Measurements from ENCODE around the gene ADAM17.

The ADAM17 gene

GRCh38 chr2:9565436-9566153 lies 10.0 kb upstream of the ADAM17 start:
- Histone ChIP-seq H3K4me3 (ENCODE audit: low read length) (no peak overlapping the region), H3K4me1 (ENCODE audit: low read length) (no peaks in the 10 kb centered on the region), H2AFZ (ENCODE audit: low read depth, low read length) (no peak overlapping the region), H3K9ac (ENCODE audit: low read length) (no peak overlapping the region), H3K27me3 (ENCODE audit: low read depth, low read length) (no peaks in the 10 kb centered on the region), H3K27ac (ENCODE audit: low read length) (no peak overlapping the region), H3K79me2 (ENCODE audit: low read length) (no peaks in the 10 kb centered on the region), H3K9me3 (ENCODE audit: insufficient read depth, low read length) (no peaks in the 10 kb centered on the region), H3K4me2 (ENCODE audit: low read length) (no peak overlapping the region), H4K20me1 (ENCODE audit: insufficient read depth, low read length) (no peaks in the 10 kb centered on the region), H3K36me3 (replicated peaks; ENCODE audit: low read depth, low read length) (no peaks in the 10 kb centered on the region)
- TF ChIP-seq CTCF (IDR thresholded peaks at IDR 0.05; ENCODE audit: low read depth, low read length) (no peak), EZH2phosphoT487 (IDR thresholded peaks at IDR 0.05; ENCODE audit: low read depth) (no peak)

GRCh38 chr2:9560628-9561027 lies 5.0 kb upstream of the ADAM17 start:
- Histone ChIP-seq H3K79me2 (ENCODE audit: low read length) (peaks cover 10% of the 10 kb centered on the region), H3K36me3 (replicated peaks; ENCODE audit: low read depth, low read length) (no peaks in the 10 kb centered on the region), H3K9ac (ENCODE audit: low read length) (no peak overlapping the region), H3K27ac (ENCODE audit: low read length) (no peak overlapping the region), H3K9me3 (ENCODE audit: insufficient read depth, low read length) (no peaks in the 10 kb centered on the region), H3K4me2 (ENCODE audit: low read length) (no peak overlapping the region), H3K27me3 (ENCODE audit: low read depth, low read length) (no peaks in the 10 kb centered on the region), H3K4me1 (ENCODE audit: low read length) (peaks cover 6% of the 10 kb centered on the region; the same call in 1 of the 2 replicates), H2AFZ (ENCODE audit: low read depth, low read length) (no peak overlapping the region), H4K20me1 (ENCODE audit: insufficient read depth, low read length) (no peaks in the 10 kb centered on the region), H3K4me3 (ENCODE audit: low read length) (no peak overlapping the region)
- no peak for TF ChIP-seq EZH2phosphoT487 (IDR thresholded peaks at IDR 0.05; ENCODE audit: low read depth)

- H3K9me3 ChIP-seq (ENCODE audit: insufficient read depth, low read length), result no peaks in the 10 kb centered on the region
- no peak overlapping the region for H3K4me2 ChIP-seq (ENCODE audit: low read length)
- H3K27ac ChIP-seq (ENCODE audit: low read length), result no peak overlapping the region
- H4K20me1 ChIP-seq (ENCODE audit: insufficient read depth, low read length), result no peaks in the 10 kb centered on the region
- no peak overlapping the region for H3K9ac ChIP-seq (ENCODE audit: low read length)
- H3K36me3 ChIP-seq (replicated peaks; ENCODE audit: low read depth, low read length), result no peaks in the 10 kb centered on the region
- no peak for TF ChIP-seq EZH2phosphoT487 (IDR thresholded peaks at IDR 0.05; ENCODE audit: low read depth)
- H3K4me3 ChIP-seq (ENCODE audit: low read length), result no peak overlapping the region
- no peaks in the 10 kb centered on the region for H3K27me3 ChIP-seq (ENCODE audit: low read depth, low read length)
- H3K4me1 ChIP-seq (ENCODE audit: low read length), result peaks cover 13% of the 10 kb centered on the region
- no peak overlapping the region for H2AFZ ChIP-seq (ENCODE audit: low read depth, low read length)
- H3K79me2 ChIP-seq (ENCODE audit: low read length), result peaks cover 25% of the 10 kb centered on the region
Measured at GRCh38 chr2:9558948-9559381, 3.3 kb upstream of the ADAM17 start.

- H3K36me3 ChIP-seq (replicated peaks; ENCODE audit: low read depth, low read length), result no peaks in the 10 kb centered on the region
- peaks cover 12% of the 10 kb centered on the region for H4K20me1 ChIP-seq (ENCODE audit: insufficient read depth, low read length)
- H3K4me3 ChIP-seq (ENCODE audit: low read length), result peak overlapping the region; percentile 97
- no peaks in the 10 kb centered on the region for H3K9me3 ChIP-seq (ENCODE audit: insufficient read depth, low read length)
- H3K27ac ChIP-seq (ENCODE audit: low read length), result peak overlapping the region; percentile 73
- H3K27me3 ChIP-seq (ENCODE audit: low read depth, low read length), result no peaks in the 10 kb centered on the region
- H3K79me2 ChIP-seq (ENCODE audit: low read length), result peaks cover 47% of the 10 kb centered on the region
- H3K4me2 ChIP-seq (ENCODE audit: low read length), result peak overlapping the region; percentile 87
- H3K9ac ChIP-seq (ENCODE audit: low read length), result peak overlapping the region; percentile 92
- no peak for TF ChIP-seq CTCF (IDR thresholded peaks at IDR 0.05; ENCODE audit: low read depth, low read length)
- no peak for TF ChIP-seq EZH2phosphoT487 (IDR thresholded peaks at IDR 0.05; ENCODE audit: low read depth)
- peak overlapping the region; percentile 59; the same call in 1 of the 2 replicates for H2AFZ ChIP-seq (ENCODE audit: low read depth, low read length)
- peaks cover 33% of the 10 kb centered on the region for H3K4me1 ChIP-seq (ENCODE audit: low read length)
Measured at GRCh38 chr2:9556121-9556743, 602 bp upstream of the ADAM17 start.

GRCh38 chr2:9554921-9555296 lies 721 bp downstream of the ADAM17 start:
- H3K9ac ChIP-seq (ENCODE audit: low read length), result peak overlapping the region; percentile 89
- TF ChIP-seq EZH2phosphoT487 (IDR thresholded peaks at IDR 0.05; ENCODE audit: low read depth) (no peak), CTCF (IDR thresholded peaks at IDR 0.05; ENCODE audit: low read depth, low read length) (no peak)
- H3K9me3 ChIP-seq (ENCODE audit: insufficient read depth, low read length), result no peaks in the 10 kb centered on the region
- H2AFZ ChIP-seq (ENCODE audit: low read depth, low read length), result no peak overlapping the region
- H3K4me2 ChIP-seq (ENCODE audit: low read length), result peak overlapping the region; percentile 83
- H3K79me2 ChIP-seq (ENCODE audit: low read length), result peaks cover 55% of the 10 kb centered on the region
- no peaks in the 10 kb centered on the region for H3K36me3 ChIP-seq (replicated peaks; ENCODE audit: low read depth, low read length)
- H3K4me1 ChIP-seq (ENCODE audit: low read length), result peaks cover 45% of the 10 kb centered on the region
- peaks cover 12% of the 10 kb centered on the region for H4K20me1 ChIP-seq (ENCODE audit: insufficient read depth, low read length)
- peak overlapping the region; percentile 73 for H3K27ac ChIP-seq (ENCODE audit: low read length)
- H3K27me3 ChIP-seq (ENCODE audit: low read depth, low read length), result no peaks in the 10 kb centered on the region
- H3K4me3 ChIP-seq (ENCODE audit: low read length), result peak overlapping the region; percentile 97

Data from OCI-LY3 (cell line).